NB4 (cell line): ENCODE results near the gene OAF.

Source experiments
- POLR2A ChIP-seq: IDR thresholded peaks from 2 replicates; pipeline ENCODE4 v1.6.1; 2011; ENCODE audit warnings: mild to moderate bottlenecking; ENCODE audit not compliant: insufficient read length; ENCODE audit errors: extremely low read depth
- TF ChIP-seq, protein P1 (sequence below): IDR thresholded peaks from one replicate; pipeline ENCODE4 v1.5.1; 2012; ENCODE audit warnings: low read depth, low read length
- TF ChIP-seq, protein P2 (sequence below): IDR thresholded peaks from 2 replicates; pipeline ENCODE4 v1.6.1; 2011; ENCODE audit warnings: low read depth, low read length

DNA sequence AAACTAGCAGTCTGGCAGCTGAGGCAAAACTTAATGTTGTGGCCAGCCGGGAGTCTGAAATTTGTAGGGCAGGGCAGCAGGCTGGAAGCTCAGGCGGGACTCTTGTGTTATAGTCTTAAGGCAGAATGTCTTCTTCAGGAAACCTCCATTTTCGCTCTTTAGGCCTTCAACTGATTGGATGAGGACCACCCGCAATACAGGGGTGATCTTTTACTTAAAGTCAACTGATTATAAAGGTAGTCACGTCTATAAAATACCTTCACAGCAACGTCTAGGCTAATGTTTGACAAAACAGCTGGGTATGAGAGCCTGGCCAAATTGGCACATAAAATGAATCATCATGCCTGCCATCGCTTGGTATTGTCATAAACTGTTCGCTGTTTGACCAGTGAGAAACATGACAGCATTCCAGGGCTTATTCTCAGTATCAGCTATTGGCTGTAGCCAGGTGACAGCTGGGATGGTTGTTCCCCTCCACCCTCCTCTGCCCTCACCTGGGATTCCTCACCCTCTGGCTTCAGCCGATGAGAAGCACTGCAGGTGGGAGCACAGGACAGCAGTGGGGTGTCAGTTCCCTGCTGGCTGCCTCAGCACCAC, 22.5 kb downstream of the OAF start:
- no peak for TF ChIP-seq POLR2A
- TF ChIP-seq, protein P1, sequence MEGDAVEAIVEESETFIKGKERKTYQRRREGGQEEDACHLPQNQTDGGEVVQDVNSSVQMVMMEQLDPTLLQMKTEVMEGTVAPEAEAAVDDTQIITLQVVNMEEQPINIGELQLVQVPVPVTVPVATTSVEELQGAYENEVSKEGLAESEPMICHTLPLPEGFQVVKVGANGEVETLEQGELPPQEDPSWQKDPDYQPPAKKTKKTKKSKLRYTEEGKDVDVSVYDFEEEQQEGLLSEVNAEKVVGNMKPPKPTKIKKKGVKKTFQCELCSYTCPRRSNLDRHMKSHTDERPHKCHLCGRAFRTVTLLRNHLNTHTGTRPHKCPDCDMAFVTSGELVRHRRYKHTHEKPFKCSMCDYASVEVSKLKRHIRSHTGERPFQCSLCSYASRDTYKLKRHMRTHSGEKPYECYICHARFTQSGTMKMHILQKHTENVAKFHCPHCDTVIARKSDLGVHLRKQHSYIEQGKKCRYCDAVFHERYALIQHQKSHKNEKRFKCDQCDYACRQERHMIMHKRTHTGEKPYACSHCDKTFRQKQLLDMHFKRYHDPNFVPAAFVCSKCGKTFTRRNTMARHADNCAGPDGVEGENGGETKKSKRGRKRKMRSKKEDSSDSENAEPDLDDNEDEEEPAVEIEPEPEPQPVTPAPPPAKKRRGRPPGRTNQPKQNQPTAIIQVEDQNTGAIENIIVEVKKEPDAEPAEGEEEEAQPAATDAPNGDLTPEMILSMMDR = no peak
- TF ChIP-seq, protein P2, sequence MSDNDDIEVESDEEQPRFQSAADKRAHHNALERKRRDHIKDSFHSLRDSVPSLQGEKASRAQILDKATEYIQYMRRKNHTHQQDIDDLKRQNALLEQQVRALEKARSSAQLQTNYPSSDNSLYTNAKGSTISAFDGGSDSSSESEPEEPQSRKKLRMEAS = no peak
